Endothelial cell (in vitro differentiated cells): ENCODE data around the gene VPS16. TPM values are rescaled to one million over a fixed set of nuclear protein-coding genes. Genes with fewer than 3 reads are reported as not detected.

Source experiments
- DNase-seq: peaks from one replicate; pipeline ENCODE4 v3.0.0; 2021; ENCODE audit warnings: low spot score
- H3K27ac Mint-ChIP-seq: one replicate; pipeline ENCODE4 v1.8.0; 2021; ENCODE audit warnings: mixed read lengths, inconsistent platforms; ENCODE audit not compliant: unreplicated experiment
- H3K27me3 Mint-ChIP-seq: one replicate; pipeline ENCODE4 v1.8.0; 2021; ENCODE audit warnings: mild to moderate bottlenecking, moderate library complexity, mixed read lengths, inconsistent platforms; ENCODE audit not compliant: unreplicated experiment
- H3K36me3 Mint-ChIP-seq: one replicate; pipeline ENCODE4 v1.8.0; 2021; ENCODE audit warnings: mild to moderate bottlenecking, low read depth, mixed read lengths, inconsistent platforms; ENCODE audit not compliant: unreplicated experiment
- H3K4me1 Mint-ChIP-seq: one replicate; pipeline ENCODE4 v1.8.0; 2021; ENCODE audit warnings: mild to moderate bottlenecking, mixed read lengths, inconsistent platforms; ENCODE audit not compliant: unreplicated experiment
- H3K4me3 Mint-ChIP-seq: one replicate; pipeline ENCODE4 v1.8.0; 2021; ENCODE audit warnings: mild to moderate bottlenecking, mixed read lengths, inconsistent platforms; ENCODE audit not compliant: unreplicated experiment
- H3K9me3 Mint-ChIP-seq: one replicate; pipeline ENCODE4 v1.8.0; 2021; ENCODE audit warnings: mixed read lengths, inconsistent platforms; ENCODE audit not compliant: unreplicated experiment
- total RNA-seq: library from RNA; stranded (reverse); fragmentation: NEBNext Ultra II Directional; extraction: Animal tissue kit (Norgen Biotek cat#: 25700); gene quantifications from one replicate; pipeline ENCODE4 v1.2.1, GENCODE V29; 2021; ENCODE audit not compliant: unreplicated experiment
- TF ChIP-seq, protein P1 (sequence below): fragments of 200-600 bp; sonication (generic); IDR thresholded peaks from one replicate; pipeline ENCODE4 v1.5.0; 2021; ENCODE audit warnings: antibody characterized with exemption; ENCODE audit not compliant: unreplicated experiment

Gene VPS16
- total RNA-seq, 1 donor from 2014 or later = 43.3 TPM

DNA sequence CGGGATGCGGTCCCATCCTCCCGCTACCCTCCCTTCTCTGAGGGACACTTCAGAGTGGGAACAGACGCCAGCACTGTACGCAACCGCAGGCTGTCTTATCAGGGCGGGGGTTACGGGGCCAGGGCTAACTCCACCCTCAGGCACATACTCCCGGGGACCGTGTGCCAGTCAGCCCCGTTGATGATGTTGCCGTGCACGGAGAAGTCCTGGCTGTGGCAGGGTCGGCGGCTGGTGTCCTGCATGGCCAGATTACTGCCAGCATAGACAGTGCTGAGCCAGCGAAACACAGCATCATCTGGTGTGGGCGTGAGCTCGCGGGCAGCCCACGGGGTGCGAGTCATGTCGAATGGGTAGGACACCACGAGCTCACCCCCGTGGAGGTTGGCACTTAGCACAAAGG, 45.1 kb upstream of the VPS16 start:
- peaks cover 8% of the 10 kb centered on the region for H3K27me3 Mint-ChIP-seq

DNA sequence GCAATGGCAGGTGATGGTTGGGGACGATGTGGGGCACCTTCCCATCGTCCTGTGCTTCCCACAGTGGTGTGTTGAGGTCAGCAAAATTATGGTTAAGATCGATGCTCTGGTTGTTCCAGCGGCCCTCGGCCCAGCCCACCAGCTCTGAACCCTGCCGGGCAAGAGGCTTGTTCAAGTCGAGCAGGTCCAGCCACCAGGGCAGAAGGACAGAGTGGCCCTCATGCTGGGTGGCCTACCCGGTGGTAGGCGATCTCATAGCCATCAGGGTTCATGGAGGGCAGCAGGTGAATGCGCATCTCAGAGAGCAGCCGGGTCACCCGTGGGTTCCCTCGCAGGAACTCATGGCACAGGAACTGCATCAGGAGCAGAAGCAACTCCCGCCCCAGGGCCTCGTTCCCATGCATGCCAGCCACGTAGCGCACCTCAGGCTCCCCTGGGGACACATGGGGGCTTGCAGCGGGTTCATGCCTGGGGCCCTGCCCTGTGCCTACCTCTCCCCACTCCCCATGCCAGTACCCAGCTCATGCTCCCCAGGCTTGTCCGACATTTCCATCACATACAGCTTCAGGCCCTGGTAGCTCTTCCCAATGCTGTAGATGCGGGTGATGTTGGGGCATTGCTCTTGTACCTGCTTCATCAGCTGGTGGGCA, 44.4 kb upstream of the VPS16 start:
- Mint-ChIP-seq H3K9me3 (no peaks in the 10 kb centered on the region), H3K4me1 (peaks cover 21% of the 10 kb centered on the region), H3K27me3 (peaks cover 12% of the 10 kb centered on the region), H3K4me3 (peak overlapping the region; percentile 73), H3K36me3 (peaks cover 26% of the 10 kb centered on the region), H3K27ac (no peak overlapping the region)
- TF ChIP-seq, protein P1, sequence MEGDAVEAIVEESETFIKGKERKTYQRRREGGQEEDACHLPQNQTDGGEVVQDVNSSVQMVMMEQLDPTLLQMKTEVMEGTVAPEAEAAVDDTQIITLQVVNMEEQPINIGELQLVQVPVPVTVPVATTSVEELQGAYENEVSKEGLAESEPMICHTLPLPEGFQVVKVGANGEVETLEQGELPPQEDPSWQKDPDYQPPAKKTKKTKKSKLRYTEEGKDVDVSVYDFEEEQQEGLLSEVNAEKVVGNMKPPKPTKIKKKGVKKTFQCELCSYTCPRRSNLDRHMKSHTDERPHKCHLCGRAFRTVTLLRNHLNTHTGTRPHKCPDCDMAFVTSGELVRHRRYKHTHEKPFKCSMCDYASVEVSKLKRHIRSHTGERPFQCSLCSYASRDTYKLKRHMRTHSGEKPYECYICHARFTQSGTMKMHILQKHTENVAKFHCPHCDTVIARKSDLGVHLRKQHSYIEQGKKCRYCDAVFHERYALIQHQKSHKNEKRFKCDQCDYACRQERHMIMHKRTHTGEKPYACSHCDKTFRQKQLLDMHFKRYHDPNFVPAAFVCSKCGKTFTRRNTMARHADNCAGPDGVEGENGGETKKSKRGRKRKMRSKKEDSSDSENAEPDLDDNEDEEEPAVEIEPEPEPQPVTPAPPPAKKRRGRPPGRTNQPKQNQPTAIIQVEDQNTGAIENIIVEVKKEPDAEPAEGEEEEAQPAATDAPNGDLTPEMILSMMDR = no peak
- DNase-seq = no peak

More for the DNA sequence above, 45.1 kb upstream of the VPS16 start:
- Mint-ChIP-seq H3K9me3 (no peaks in the 10 kb centered on the region), H3K27ac (no peak overlapping the region), H3K4me1 (peaks cover 15% of the 10 kb centered on the region), H3K4me3 (no peak overlapping the region), H3K36me3 (peaks cover 26% of the 10 kb centered on the region)
- TF ChIP-seq, protein P1 = no peak
- DNase-seq = no peak

DNA sequence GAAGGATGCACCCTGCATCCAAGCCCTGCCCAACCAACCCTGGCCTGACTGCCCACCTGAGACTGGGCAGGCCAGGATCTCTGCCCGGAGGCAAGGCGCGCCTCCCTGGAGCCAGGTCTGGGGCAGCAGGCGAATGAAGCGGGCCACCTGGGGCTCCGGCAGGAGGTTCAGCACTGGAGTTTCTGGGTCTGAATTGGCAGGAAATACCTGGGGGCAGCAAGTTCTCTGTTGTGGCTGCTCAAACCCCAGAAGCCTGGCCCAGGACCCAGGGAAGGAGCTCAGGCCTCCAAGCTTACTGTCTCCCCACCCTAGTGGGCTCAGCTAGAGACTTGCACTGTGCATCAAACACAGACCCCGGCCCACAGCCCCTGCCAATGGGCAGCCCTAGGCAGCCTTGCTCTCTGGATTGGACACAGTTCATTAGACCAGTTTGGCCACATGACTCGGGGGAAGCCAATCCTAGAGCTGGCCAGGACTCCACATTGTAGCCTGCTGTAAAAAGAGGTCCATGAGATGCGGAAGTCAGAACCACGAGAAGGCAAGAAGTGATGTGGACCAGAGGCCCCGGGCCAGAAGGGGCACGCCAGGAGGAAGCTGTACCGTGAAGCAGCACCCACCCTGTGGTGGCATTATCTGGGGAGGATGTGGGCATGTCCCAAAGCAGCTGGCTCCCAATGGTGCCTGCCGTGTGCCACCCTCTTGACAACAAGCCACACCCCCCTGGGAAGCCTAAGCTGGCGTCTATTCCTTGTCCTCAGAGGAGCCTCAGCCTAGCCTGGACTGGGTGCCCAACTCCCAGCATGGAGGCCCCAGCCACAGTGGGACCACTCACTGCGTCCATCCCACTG, 43.2 kb upstream of the VPS16 start:
- Mint-ChIP-seq H3K9me3 (no peaks in the 10 kb centered on the region), H3K4me3 (no peak overlapping the region), H3K27ac (no peak overlapping the region), H3K27me3 (peaks cover 19% of the 10 kb centered on the region), H3K4me1 (peaks cover 27% of the 10 kb centered on the region), H3K36me3 (peaks cover 26% of the 10 kb centered on the region)
- TF ChIP-seq, protein P1 = no peak
- DNase-seq = no peak

DNA sequence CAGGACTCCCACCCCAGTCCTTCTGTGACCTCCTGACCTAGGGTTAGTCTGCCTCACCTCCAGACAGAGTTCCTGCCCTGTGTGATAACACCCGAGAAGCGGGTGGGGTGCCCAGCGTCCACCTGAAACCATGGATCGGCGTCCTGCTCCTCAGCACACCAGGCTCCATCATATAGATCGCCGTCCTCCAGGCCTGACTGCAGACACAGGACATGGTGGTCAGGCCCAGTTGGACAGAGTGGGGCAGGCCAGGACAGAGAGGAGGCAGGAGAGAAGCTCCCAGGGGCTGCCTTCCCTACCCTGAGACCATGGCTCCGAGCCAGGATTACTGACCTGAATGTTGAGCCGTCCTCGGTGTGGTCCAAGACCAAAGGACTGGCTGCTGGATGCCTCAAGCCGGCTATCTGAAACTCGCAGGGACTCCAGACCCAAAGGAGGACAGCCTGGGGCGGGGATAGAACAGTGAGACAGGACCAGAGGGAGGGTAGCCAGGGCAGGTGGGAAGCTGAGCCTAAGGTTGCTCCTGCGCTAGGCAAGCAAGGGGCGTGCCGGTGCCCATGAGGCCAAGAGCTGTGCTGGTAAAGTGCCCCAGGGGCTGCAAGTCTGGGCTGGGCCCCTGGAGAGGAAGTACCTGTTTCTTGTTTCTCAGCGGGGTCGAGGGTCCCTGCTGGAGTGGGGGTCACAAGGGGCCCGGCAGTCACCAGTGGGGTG, 42.3 kb upstream of the VPS16 start:
- Mint-ChIP-seq H3K9me3 (no peaks in the 10 kb centered on the region), H3K4me1 (peaks cover 27% of the 10 kb centered on the region), H3K27me3 (peaks cover 19% of the 10 kb centered on the region), H3K4me3 (peak overlapping the region; percentile 99), H3K27ac (no peak overlapping the region), H3K36me3 (peaks cover 26% of the 10 kb centered on the region)
- TF ChIP-seq, protein P1 = no peak
- DNase-seq = no peak
